Measurements from ENCODE around the gene WASL. TPM values are rescaled to one million over a fixed set of nuclear protein-coding genes. Genes with fewer than 3 reads are reported as not detected.

WASL gene
- total RNA-seq, 2 experiments from 2014 or later: 7.1 to 7.3 TPM

DNA sequence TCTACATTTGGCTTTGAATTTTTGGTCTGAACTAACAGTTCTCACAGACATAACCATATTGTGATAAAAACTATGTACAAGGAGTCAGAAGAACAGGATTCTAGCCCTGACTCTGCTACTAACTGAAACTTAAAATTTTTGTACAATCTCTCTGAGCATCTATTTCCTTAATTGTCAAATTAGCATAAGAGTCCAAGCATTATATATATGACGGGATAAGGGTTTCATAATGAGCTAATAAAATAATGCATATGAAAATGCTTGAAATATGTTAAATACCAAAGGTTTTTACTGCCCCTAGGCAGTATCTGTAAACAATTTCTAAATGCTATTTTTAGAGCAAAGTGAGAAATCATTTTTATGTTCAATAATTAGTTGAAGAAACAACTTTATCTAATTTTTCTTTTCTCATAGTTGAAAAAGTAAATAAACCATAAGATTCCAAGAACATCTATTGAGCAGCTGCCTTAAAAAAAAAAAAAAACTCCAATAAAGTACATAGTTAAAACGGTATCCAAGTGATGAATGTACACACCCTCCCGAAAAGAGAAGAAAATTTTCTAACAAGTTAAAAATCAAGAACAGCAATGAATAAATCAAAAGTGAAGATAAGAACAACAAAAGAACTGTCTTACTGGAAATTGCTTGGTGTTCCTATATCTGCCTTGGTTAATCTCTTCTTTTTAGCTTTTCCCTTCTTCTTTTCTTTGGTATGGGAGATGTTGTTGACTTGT lies 52.7 kb downstream of the WASL start:
- Mint-ChIP-seq H3K9me3 (no peaks in the 10 kb centered on the region), H3K36me3 (ENCODE audit: low read depth) (peaks cover 25% of the 10 kb centered on the region), H3K4me3 (no peak overlapping the region), H3K27me3 (no peaks in the 10 kb centered on the region), H3K27ac (no peak overlapping the region), H3K4me1 (no peaks in the 10 kb centered on the region)
- POLR2A ChIA-PET: no interaction called here
- no peak for DNase-seq
- CTCF ChIA-PET: no interaction called here

DNA sequence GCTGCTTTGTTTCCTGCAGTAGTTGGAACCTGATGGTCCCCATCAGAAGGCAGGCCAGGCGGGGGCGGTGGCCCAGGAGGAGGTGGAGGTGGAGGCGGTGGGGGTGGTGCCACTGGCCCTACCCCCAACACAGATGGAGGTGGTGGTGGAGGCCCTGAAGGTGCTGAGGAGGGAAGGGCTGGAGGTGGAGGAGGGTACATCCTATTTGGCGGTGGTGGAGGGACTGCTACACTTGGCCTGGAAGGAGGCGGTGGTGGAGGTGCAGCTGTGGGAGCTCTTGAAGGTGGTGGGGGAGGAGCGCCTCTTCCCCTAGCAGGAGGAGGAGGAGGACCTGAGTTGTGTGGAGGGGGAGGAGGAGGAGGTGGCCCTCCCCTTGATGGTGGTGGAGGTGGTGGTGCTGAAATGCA lies 56.3 kb downstream of the WASL start:
- H3K4me3 Mint-ChIP-seq: no peak overlapping the region
- no peak for DNase-seq
- H3K36me3 Mint-ChIP-seq (ENCODE audit: low read depth): peaks cover 20% of the 10 kb centered on the region
- CTCF ChIA-PET: interaction anchor here (0.9 to 4.2 kb wide), 4 partner anchors 9 to 56 kb away, joined by 3 to 22 read pairs (median 8); partner anchors contain the start of gene WASL
- no peaks in the 10 kb centered on the region for H3K27me3 Mint-ChIP-seq
- no peaks in the 10 kb centered on the region for H3K9me3 Mint-ChIP-seq
- POLR2A ChIA-PET: no interaction called here
- no peak overlapping the region for H3K27ac Mint-ChIP-seq
- H3K4me1 Mint-ChIP-seq: no peaks in the 10 kb centered on the region

DNA sequence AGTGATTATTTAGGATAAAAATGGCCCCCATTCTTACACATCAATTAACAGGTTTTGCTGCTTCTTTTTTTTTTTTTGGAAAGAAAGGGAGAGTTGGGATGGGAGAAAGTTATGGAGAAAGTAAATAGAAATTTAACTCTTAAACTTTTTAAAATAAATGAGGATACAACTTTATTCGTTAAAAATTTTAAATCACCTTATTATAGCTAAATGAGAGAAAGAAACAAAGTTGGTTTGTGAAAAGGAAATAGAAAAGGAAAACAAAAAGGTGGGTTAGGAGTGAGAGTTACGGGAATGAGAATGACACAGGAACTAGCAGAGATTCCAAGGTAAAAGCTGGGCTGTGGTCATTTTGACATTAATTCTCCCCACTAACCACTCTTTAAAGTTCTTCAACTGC lies 58.3 kb downstream of the WASL start:
- no peak for DNase-seq
- H3K27ac Mint-ChIP-seq: no peak overlapping the region
- POLR2A ChIA-PET: no interaction called here
- no peaks in the 10 kb centered on the region for H3K9me3 Mint-ChIP-seq
- H3K4me1 Mint-ChIP-seq: no peaks in the 10 kb centered on the region
- CTCF ChIA-PET: interaction anchor here (1.3 to 4.2 kb wide), 4 partner anchors 8 to 181 kb away, joined by 3 to 22 read pairs (median 8); no protein-coding TSS in a partner anchor
- peaks cover 15% of the 10 kb centered on the region for H3K36me3 Mint-ChIP-seq (ENCODE audit: low read depth)
- H3K4me3 Mint-ChIP-seq: no peak overlapping the region
- H3K27me3 Mint-ChIP-seq: no peaks in the 10 kb centered on the region

DNA sequence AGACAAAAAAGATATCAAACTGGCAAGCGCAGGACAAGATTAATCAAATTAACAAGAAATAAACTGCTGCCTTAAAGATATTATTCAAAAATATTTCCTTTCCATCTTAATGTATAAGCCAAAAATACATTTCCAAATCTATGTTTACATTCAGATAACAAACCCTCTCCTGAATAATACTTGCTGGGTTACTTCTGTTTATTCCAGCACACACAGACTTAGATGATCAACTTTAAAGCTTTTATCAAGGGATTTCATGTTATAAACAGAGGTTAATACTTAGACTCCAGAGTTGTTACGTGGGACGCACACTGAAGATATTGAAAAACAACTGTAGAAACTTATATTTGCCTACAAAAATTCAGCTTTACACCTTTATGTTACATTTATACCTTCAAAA lies 59.6 kb downstream of the WASL start:
- Mint-ChIP-seq H3K27ac (no peak overlapping the region), H3K36me3 (ENCODE audit: low read depth) (peaks cover 12% of the 10 kb centered on the region)
- POLR2A ChIA-PET: no interaction called here

DNA sequence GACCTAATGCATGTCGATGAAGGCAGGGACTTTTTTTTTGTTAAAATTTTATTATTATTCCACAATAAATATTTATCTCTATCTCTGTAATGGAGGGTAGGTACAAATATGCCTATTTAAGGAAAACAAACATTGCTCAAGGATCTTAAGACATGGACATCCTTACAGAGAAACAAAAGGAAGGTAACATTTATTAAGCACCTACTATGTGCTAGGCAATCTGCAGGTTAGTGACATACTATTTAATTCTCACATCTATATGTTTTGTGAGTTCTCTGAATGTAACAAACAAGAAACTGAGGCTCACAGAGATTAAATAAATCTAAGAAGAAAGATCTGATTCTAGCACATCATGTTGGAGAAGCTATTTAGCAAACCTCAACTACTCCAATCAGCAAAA lies 61.1 kb downstream of the WASL start:
- no peak for DNase-seq
- Mint-ChIP-seq H3K9me3 (no peaks in the 10 kb centered on the region), H3K27ac (no peak overlapping the region), H3K4me1 (no peaks in the 10 kb centered on the region), H3K4me3 (no peak overlapping the region), H3K27me3 (no peaks in the 10 kb centered on the region), H3K36me3 (ENCODE audit: low read depth) (peaks cover 12% of the 10 kb centered on the region)
- POLR2A ChIA-PET: no interaction called here
- CTCF ChIA-PET: no interaction called here

More for the DNA sequence above, 59.6 kb downstream of the WASL start:
- H3K9me3 Mint-ChIP-seq: no peaks in the 10 kb centered on the region
- no peaks in the 10 kb centered on the region for H3K4me1 Mint-ChIP-seq
- CTCF ChIA-PET: interaction anchor here (0.6 to 4.2 kb wide), 2 partner anchors 12 to 108 kb away, joined by 3 to 22 read pairs; no protein-coding TSS in a partner anchor
- no peaks in the 10 kb centered on the region for H3K27me3 Mint-ChIP-seq
- no peak overlapping the region for H3K4me3 Mint-ChIP-seq
- no peak for DNase-seq

DNA sequence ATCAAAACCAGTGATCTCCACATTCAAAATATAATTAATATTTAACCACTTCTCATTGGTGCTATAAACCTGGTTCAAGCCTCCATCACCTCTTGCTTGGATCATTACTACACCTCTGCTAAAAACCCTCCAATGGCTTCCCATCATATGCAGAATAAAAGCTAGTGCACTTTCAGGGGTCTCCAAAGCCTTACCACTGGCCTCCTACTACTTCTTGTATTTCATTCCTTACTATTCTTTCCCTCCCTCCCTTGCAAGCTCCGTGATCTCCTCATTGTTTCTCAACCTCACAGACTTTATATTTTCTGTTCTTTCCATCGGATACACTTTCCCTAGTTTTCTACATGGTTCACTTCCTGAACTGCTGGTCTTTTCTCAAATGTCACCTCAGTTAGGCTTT lies 61.6 kb downstream of the WASL start:
- Mint-ChIP-seq H3K27ac (no peak overlapping the region), H3K36me3 (ENCODE audit: low read depth) (peaks cover 7% of the 10 kb centered on the region), H3K4me1 (no peaks in the 10 kb centered on the region), H3K9me3 (no peaks in the 10 kb centered on the region), H3K4me3 (no peak overlapping the region), H3K27me3 (no peaks in the 10 kb centered on the region)
- POLR2A ChIA-PET: no interaction called here
- CTCF ChIA-PET: interaction anchor here (2.2 kb wide), 1 partner anchor 14 kb away, joined by 10 read pairs; no protein-coding TSS in a partner anchor
- no peak for DNase-seq

DNA sequence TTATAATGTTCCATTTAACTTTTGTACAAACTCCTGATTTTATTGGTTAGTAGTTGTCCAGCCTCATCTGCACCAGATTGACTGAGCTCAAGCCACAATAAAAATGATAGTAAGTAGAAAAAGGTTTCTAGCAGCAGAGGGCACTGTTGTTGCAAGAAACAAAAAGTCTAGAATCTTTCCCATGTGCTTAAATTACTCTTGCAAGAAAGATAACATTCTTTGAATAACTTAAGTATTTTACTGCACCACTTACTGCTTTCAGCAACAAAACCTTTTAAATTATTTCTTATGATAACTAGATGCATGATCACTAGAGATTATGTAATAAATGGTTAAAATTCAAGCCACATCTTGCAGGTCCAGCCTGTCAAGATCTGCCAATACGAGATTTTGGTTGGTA lies 66.1 kb downstream of the WASL start:
- no peak overlapping the region for H3K27ac Mint-ChIP-seq
- no peaks in the 10 kb centered on the region for H3K9me3 Mint-ChIP-seq
- CTCF ChIA-PET: interaction anchor here (0.7 to 2.2 kb wide), 9 partner anchors 9 to 189 kb away, joined by 3 to 30 read pairs (median 6); partner anchors contain the start of gene WASL
- POLR2A ChIA-PET: no interaction called here
- H3K4me1 Mint-ChIP-seq: no peaks in the 10 kb centered on the region
- DNase-seq: no peak
- H3K36me3 Mint-ChIP-seq (ENCODE audit: low read depth): peaks cover 3% of the 10 kb centered on the region
- H3K4me3 Mint-ChIP-seq: no peak overlapping the region
- no peaks in the 10 kb centered on the region for H3K27me3 Mint-ChIP-seq

DNA sequence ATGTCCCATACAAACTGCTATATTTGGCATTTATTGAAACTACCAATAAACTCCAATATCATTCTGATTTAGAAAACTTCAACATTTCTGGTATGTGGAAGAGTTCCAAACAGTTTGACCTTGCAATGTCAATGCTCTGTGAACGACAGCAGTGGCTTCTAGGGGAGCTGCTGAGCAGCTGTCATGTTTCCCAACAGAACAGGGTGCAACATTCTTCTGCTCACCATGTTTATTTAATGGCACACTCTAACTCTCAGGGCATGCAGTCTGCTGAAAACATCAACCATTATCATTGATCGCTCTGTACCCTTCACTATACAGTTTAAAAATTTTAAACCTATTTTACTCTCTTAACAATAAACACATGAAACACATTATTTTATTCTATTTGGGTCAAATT lies 67.2 kb downstream of the WASL start:
- H3K4me3 Mint-ChIP-seq: no peak overlapping the region
- H3K27ac Mint-ChIP-seq: no peak overlapping the region
- H3K9me3 Mint-ChIP-seq: no peaks in the 10 kb centered on the region
- peaks cover 3% of the 10 kb centered on the region for H3K36me3 Mint-ChIP-seq (ENCODE audit: low read depth)
- H3K27me3 Mint-ChIP-seq: no peaks in the 10 kb centered on the region
- CTCF ChIA-PET: interaction anchor here (0.7 to 2.2 kb wide), 7 partner anchors 10 to 191 kb away, joined by 3 to 30 read pairs (median 6); partner anchors contain the start of genes NDUFA5 and WASL
- DNase-seq: no peak
- POLR2A ChIA-PET: no interaction called here
- H3K4me1 Mint-ChIP-seq: no peaks in the 10 kb centered on the region

DNA sequence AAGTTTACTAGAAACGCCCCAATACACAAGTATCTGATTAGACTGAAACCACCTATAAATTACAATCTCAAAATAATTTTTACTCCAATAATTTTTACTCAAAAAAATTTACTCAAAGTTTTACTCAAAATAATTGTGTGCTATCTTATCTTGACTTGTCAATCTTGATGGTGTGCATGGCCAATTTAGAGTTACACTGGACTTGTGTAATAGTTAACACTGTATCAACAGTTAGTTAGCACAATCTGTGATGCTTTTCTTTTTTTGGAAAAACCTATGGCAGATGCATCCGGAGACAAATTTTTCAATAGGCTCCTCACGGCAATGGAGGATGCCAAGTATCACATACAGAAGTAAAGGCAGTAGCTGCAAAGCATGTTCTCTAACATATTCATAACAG lies 68.2 kb downstream of the WASL start:
- H3K27me3 Mint-ChIP-seq: no peaks in the 10 kb centered on the region
- CTCF ChIA-PET: interaction anchor here (0.7 kb wide), 1 partner anchor 192 kb away, joined by 3 read pairs; no protein-coding TSS in a partner anchor

DNA sequence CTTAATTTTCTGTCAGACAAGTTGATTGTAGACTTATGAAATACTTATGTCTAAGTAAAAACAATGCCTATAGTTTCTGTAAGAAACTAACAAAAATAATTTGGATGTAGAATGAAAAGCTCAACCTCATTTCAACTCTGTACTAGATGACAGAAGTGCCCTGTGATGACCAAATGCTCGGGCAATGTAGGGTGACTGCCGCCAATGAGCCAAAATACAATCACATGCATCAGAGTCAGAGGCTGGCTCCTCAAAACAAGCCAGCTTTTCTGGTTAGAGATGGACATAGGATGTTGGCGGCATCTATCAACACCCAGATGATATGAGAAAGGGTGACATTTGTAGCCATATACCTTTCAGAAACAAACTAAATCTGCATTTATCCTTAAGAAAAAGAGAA lies 69.2 kb downstream of the WASL start:
- ChIA-PET CTCF (no interaction called here), POLR2A (interaction anchor here (1.2 kb wide), 1 partner anchor 24 kb away, joined by 3 read pairs; the partner anchor contains the start of gene LMOD2)
- Mint-ChIP-seq H3K4me1 (no peaks in the 10 kb centered on the region), H3K27ac (no peak overlapping the region), H3K36me3 (ENCODE audit: low read depth) (peaks cover 3% of the 10 kb centered on the region), H3K27me3 (no peaks in the 10 kb centered on the region), H3K9me3 (no peaks in the 10 kb centered on the region), H3K4me3 (no peak overlapping the region)
- DNase-seq: no peak

More for the DNA sequence above, 68.2 kb downstream of the WASL start:
- Mint-ChIP-seq H3K9me3 (no peaks in the 10 kb centered on the region), H3K27ac (no peak overlapping the region), H3K4me3 (no peak overlapping the region), H3K4me1 (no peaks in the 10 kb centered on the region), H3K36me3 (ENCODE audit: low read depth) (peaks cover 3% of the 10 kb centered on the region)
- DNase-seq: no peak
- POLR2A ChIA-PET: no interaction called here

DNA sequence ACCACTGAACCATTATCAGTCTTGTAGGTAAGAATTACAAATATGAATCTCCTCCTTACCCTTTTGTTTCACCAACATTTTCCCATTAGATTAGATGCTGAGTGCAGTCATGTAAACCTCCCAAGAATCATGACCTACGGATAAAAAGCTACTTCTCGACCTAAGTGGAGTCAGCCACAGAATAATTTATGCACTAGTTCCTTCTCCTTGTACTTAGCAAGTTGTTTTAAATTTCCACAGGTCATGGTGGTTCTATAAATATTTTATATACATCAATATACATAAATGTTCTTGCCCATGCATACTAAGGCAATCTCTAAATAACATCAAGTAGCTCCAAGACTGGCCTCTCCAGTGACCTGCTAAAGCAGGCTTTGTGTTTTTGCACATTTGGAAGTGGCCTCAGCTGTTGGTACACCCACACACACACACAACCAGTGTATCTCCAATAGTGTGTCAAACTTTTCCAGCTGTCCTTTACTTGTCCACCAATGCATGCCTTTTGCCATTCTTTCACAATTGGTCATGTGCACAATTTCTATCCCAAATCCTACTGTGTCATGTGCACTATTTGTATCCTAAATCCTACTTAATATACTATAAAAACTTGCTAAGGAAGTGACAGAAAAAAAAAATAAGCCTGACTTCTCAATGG lies 71.6 kb downstream of the WASL start:
- POLR2A ChIA-PET: no interaction called here

DNA sequence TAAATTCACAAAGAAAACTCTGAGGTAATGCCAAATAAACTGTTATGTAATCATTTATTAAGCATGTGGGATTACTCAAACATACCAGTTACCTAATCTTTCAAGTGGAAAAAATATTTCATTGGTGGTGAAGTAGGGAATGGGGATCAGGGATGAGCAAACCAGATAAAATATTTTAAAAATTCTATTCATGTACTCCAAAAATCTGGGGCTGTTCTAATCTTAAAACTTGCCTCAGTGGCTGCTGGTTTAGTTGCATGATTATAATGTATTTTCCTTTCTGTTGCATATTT lies 73.7 kb downstream of the WASL start:
- no peak for DNase-seq
- Mint-ChIP-seq H3K27ac (no peak overlapping the region), H3K9me3 (no peaks in the 10 kb centered on the region), H3K4me3 (no peak overlapping the region), H3K4me1 (no peaks in the 10 kb centered on the region), H3K36me3 (ENCODE audit: low read depth) (no peaks in the 10 kb centered on the region), H3K27me3 (no peaks in the 10 kb centered on the region)
- ChIA-PET POLR2A (no interaction called here), CTCF (no interaction called here)

More for the DNA sequence above, 71.6 kb downstream of the WASL start:
- H3K36me3 Mint-ChIP-seq (ENCODE audit: low read depth): peaks cover 3% of the 10 kb centered on the region
- H3K27ac Mint-ChIP-seq: no peak overlapping the region
- DNase-seq: no peak
- H3K4me3 Mint-ChIP-seq: no peak overlapping the region
- H3K9me3 Mint-ChIP-seq: no peaks in the 10 kb centered on the region
- H3K4me1 Mint-ChIP-seq: no peaks in the 10 kb centered on the region
- no peaks in the 10 kb centered on the region for H3K27me3 Mint-ChIP-seq
- CTCF ChIA-PET: interaction anchor here (1.4 kb wide), 1 partner anchor 188 kb away, joined by 5 read pairs; no protein-coding TSS in a partner anchor

DNA sequence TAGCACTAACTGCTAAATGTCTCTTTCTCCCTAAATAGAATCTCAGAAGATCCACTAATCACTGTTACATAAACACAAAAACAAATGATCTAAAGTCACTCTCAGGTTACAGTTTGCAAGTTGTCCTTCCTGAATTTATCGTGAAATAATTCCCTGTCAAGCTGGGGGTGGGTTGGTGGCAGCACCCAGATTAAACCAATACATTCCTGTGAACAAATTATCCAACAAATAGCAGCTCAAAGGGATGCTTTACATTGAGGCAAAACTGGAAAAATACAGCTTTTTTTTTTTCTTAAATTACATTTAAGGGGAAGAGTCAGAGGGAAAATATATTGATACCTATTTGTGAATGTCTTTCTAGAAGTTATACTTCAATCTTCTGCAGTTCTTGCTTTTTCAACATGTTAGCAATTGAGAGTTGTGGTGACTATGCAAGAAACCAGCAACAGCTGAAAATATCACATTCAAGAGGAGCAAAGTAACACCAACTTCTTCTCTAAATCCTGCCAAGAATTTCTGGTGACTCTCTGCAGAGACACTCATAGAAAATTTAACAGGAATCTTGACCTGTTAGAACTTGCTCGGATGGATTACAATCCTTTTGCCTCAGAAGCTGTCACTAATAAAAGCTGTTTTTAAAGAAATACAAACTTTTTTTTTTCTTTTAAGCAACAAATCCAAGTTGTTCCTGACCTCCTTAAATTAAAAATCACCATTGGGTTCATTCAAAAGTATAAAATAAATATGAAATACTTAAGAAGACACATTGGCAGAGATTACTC lies 74.2 kb downstream of the WASL start:
- no peaks in the 10 kb centered on the region for H3K27me3 Mint-ChIP-seq
- H3K27ac Mint-ChIP-seq: no peak overlapping the region
- ChIA-PET CTCF (interaction anchor here (0.8 kb wide), 1 partner anchor 22 kb away, joined by 3 read pairs; no protein-coding TSS in a partner anchor), POLR2A (interaction anchor here (0.6 kb wide), 1 partner anchor 122 kb away, joined by 3 read pairs; no protein-coding TSS in a partner anchor)
- H3K4me3 Mint-ChIP-seq: no peak overlapping the region
- H3K4me1 Mint-ChIP-seq: no peaks in the 10 kb centered on the region
- DNase-seq: no peak
- no peaks in the 10 kb centered on the region for H3K36me3 Mint-ChIP-seq (ENCODE audit: low read depth)
- no peaks in the 10 kb centered on the region for H3K9me3 Mint-ChIP-seq

Measured in activated CD4-positive, alpha-beta memory T cell treated with anti-CD3 and anti-CD28 coated beads, Interleukin-2, amount 10 ng/mL, durations not matched to agents 7 days and 5 days (primary cell).